PFSK-1 (cell line): ENCODE results near the gene SAC3D1.

Experiments
- REST ChIP-seq, 2 experiments: IDR thresholded peaks; 2 replicates each; pipeline versions ENCODE4 v1.6.1 to v1.8.0; 2011 to 2012; ENCODE audit warnings: low read depth in 2 of 2, low read length in 2 of 2, control low read depth in 1 of 2, inconsistent platforms in 1 of 2, mild to moderate bottlenecking in 1 of 2, moderate library complexity in 1 of 2; ENCODE audit not compliant: insufficient read depth in 1 of 2
- SIN3A ChIP-seq: IDR thresholded peaks from 2 replicates; pipeline ENCODE4 v1.6.1; 2012; ENCODE audit warnings: mild to moderate bottlenecking, low read length, moderate library complexity, borderline replicate concordance; ENCODE audit not compliant: insufficient read depth
- TAF1 ChIP-seq: IDR thresholded peaks from 2 replicates; pipeline ENCODE4 v1.6.1; 2012; ENCODE audit warnings: low read length, control low read depth, borderline replicate concordance; ENCODE audit not compliant: insufficient read depth

- TF ChIP-seq SIN3A (no peak), TAF1 (no peak), REST (IDR thresholded peaks at IDR 0.05; ENCODE audit: insufficient read depth in 1 of 2, low read depth in 2 of 2, low read length in 2 of 2) (no peak)
Observed at GRCh38 chr11:65084598-65085375, 43.8 kb downstream of the SAC3D1 start.
